HT1080 (cell line): ENCODE data around the gene CNOT11. TPM values are rescaled to one million over a fixed set of nuclear protein-coding genes. Genes with fewer than 3 reads are reported as not detected.

Experiments used
- DNase-seq: peaks from one replicate; pipeline ENCODE4 v3.0.0-alpha.2; 2015; ENCODE audit warnings: low read depth
- total RNA-seq: library from RNA; depleted of rRNA; stranded (reverse); fragments of >200 nt; shearing (Covaris generic); gene quantifications from 2 replicates; pipeline ENCODE4 v1.2.3, GENCODE V29; 2014

Gene CNOT11
- total RNA-seq, 1 experiment from 2014 or later = 63.4 TPM

- no peak for DNase-seq
Measured at GRCh38 chr2:101274142-101274541, 21.5 kb downstream of the CNOT11 start.

- DNase-seq = no peak
Measured at GRCh38 chr2:101277111-101277510, 24.4 kb downstream of the CNOT11 start.

GRCh38 chr2:101278925-101279324, 26.2 kb downstream of the CNOT11 start:
- no peak for DNase-seq

DNA sequence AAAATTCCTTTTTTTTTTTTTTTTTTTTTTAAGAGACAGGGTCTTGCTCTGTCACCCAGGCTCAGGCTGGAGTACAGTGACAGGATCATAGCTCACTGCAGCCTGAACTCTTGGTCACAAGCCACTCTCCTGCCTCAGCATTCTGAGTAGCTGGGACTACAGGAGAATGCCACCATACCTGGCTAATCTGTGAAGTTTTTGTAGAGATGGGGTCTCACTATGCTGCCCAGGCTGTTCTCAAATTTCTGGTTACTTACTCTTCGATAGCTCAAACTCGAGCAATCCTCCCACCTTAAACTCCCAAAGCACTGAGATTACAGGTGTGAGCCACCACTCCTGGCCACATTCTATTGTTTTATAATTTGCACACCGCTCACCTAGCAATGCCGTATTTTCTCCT, 28.8 kb downstream of the CNOT11 start:
- DNase-seq = no peak

GRCh38 chr2:101282980-101283379, 30.3 kb downstream of the CNOT11 start:
- no peak for DNase-seq

- DNase-seq = no peak
Measured at GRCh38 chr2:101286684-101287083, 34.0 kb downstream of the CNOT11 start.

DNA sequence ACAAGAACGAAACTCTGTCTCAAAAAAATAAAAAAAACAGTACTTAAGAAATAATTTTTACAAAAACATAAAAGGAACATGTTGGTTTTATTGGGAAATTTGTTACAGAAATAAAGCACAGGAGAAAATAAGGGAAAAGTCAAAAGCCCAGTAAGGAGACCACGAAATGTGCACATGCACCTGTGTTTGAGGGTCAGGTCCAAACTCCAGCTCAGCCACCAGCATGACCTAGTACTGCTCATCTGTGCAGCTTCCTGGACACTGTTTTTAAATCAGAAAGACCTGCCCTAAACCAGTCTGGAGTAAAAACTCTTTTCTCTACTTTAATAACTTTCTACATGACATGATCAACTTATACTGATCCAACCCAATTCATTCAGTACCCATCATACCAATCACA, 34.6 kb downstream of the CNOT11 start:
- DNase-seq = no peak

- no peak for DNase-seq
Measured at GRCh38 chr2:101290711-101291110, 38.0 kb downstream of the CNOT11 start.

DNA sequence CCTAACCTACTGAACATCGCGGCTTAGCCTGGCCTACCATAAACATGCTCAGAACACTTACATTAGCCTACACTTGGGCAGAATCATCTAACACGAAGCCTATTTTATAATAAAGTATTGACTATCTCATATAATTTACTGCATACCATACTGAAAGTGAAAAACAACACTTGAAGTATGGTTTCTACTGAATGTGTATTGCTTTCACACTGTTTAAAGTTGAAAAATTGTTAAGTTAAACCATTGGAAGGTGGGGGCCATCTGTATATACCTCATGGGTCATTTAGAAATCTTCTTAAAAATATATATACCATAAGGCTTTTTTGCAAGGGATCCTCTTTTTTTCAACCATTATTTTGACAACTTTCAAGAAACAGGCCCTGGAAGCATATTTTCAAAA, 39.3 kb downstream of the CNOT11 start:
- DNase-seq = no peak

GRCh38 chr2:101293544-101293943, 40.9 kb downstream of the CNOT11 start:
- DNase-seq = no peak

DNA sequence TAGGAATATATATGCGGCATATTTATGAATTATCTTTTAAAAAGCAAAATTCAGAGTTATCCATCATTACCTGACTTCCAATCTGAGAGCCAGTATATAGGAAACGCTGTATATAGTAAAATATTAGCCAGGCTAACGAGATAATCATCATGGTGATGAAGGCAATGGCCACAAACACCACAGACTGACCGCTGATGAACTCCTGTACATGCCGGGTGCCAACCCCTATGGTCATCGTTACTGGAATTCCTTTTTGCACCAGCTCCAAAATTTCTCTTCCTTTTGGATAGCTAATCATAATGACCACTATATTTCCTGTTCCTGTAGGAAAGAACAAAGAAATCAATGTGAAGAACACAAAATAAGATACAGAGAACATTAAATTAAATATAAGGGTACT, 42.2 kb downstream of the CNOT11 start:
- DNase-seq = no peak

- DNase-seq = peak; percentile 20
Measured at GRCh38 chr2:101295895-101296294, 43.2 kb downstream of the CNOT11 start.

- no peak for DNase-seq
Measured at GRCh38 chr2:101296371-101296770, 43.7 kb downstream of the CNOT11 start.

DNA sequence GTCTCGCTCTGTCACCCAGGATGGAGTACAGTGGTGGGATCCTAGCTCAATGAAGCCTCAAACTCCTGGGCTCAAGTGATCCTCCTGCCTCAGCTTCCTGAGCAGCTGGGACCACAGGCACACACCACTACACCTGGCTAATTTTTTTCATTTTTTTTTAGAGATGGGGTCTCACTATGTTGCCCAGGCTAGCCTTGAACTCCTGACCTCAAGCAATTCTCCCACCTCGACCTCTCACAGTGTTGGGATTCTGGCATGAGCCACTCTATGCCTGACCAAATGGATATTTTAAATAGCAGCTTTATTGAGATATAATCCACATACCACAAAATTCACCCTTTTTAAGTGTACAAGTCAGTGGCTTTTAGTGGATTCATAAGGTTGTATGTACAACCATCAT, 44.7 kb downstream of the CNOT11 start:
- no peak for DNase-seq

GRCh38 chr2:101299604-101300003, 46.9 kb downstream of the CNOT11 start:
- DNase-seq = no peak

- DNase-seq = no peak
Measured at GRCh38 chr2:101300164-101300563, 47.5 kb downstream of the CNOT11 start.

DNA sequence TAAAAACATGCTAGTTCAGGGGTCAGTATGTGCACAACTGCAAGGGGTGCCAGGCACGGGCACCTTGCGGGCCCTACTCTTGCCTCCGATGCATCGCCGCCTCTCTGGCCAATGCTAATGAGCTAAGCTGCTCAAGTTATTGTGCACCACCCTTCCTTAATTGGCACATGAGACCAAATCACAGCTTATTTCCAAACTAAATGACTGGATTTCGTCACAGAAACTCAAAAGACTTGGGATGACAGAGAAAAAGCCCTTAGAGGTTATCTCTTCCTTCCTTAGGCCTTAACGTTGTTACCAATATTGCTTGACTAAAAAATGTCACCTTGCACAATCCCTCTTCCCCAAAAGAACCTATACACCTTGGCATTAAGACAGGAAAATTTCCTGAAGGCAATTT, 48.1 kb downstream of the CNOT11 start:
- DNase-seq = no peak

GRCh38 chr2:101302016-101302415, 49.3 kb downstream of the CNOT11 start:
- no peak for DNase-seq

GRCh38 chr2:101303688-101304087, 51.0 kb downstream of the CNOT11 start:
- no peak for DNase-seq

GRCh38 chr2:101305035-101305434, 52.3 kb downstream of the CNOT11 start:
- no peak for DNase-seq

DNA sequence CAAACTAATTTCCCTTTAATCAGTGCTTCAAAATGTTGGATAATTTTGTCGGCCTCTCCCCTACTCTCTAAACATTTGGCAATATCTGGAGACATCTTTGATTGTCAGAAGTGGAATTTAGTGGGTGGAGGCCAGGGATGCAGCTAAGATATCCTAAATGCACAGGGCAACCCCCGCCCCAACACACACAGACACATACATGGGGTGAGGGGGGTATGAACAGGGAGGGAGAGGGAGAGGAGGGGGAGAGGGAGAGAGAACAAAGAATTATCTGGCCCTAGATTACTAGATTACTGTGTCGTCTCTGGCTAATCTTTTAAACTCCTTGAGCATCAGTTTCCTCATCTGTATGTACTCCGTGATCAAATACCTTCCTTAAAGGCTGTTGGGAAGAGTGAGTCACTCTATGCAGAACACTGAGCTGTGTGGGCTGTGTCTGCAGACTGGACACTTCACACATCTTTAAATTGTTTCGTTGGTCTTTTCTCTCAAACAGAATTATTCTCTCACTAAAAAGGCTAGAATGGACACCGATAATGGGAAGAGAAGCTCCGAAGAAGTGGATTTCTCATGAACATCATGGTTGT, 52.9 kb downstream of the CNOT11 start:
- DNase-seq = peak; percentile 38

DNA sequence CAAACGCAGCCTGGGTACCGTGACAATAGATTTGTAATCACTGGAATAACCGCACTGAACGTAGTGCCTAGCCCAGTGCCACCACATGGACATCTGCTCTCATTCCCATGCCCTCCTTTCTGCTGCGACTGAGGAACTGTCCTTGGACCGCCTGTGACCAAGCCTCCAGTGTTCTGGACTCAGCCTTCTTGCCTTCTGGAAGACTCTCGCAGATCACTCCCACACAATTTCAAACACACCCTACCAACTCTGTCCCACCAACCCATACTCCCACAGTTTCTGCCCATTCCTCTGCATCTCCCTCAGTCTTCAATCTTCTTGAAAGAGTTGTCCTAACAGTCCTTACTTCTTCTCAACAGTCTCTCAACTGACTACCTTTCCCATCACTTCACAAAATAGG, 53.7 kb downstream of the CNOT11 start:
- DNase-seq = no peak

GRCh38 chr2:101307503-101307902, 54.8 kb downstream of the CNOT11 start:
- no peak for DNase-seq

GRCh38 chr2:101307950-101308431, 55.3 kb downstream of the CNOT11 start:
- DNase-seq = peak; percentile 5
